Calu3 (cell line): Measurements from ENCODE around the gene MBNL1. TPM values are rescaled to one million over a fixed set of nuclear protein-coding genes. Genes with fewer than 3 reads are reported as not detected.

Experiments
- BruUV-seq: library from RNA; stranded (reverse); fragments of 400-500 nt; replicated peaks from 2 replicates; lab custom pipeline; 2021; lab: Mats Ljungman, UMichigan
- CTCF ChIA-PET: fragments of 300-600 bp; sonication (Branson Sonifier 250); formaldehyde crosslinking; loops from one replicate; lab custom pipeline; 2022; ENCODE audit warnings: antibody characterized with exemption; lab: Charles Lee
- DNase-seq: peaks from one replicate; pipeline ENCODE4 v3.0.0; 2022
- H3K27ac Mint-ChIP-seq: one replicate; pipeline ENCODE4 v1.8.0; 2022; ENCODE audit warnings: mixed read lengths; ENCODE audit not compliant: unreplicated experiment
- H3K27me3 Mint-ChIP-seq: one replicate; pipeline ENCODE4 v1.8.0; 2022; ENCODE audit warnings: mixed read lengths; ENCODE audit not compliant: unreplicated experiment
- H3K36me3 Mint-ChIP-seq: one replicate; pipeline ENCODE4 v1.8.0; 2022; ENCODE audit warnings: mild to moderate bottlenecking, moderate library complexity, mixed read lengths; ENCODE audit not compliant: insufficient read depth, unreplicated experiment
- H3K4me1 Mint-ChIP-seq: one replicate; pipeline ENCODE4 v1.8.0; 2022; ENCODE audit warnings: mild to moderate bottlenecking, low read depth, mixed read lengths; ENCODE audit not compliant: unreplicated experiment
- H3K4me3 Mint-ChIP-seq: one replicate; pipeline ENCODE4 v1.8.0; 2022; ENCODE audit warnings: mild to moderate bottlenecking, low read depth, moderate library complexity, mixed read lengths; ENCODE audit not compliant: unreplicated experiment
- H3K9me3 Mint-ChIP-seq: one replicate; pipeline ENCODE4 v1.8.0; 2022; ENCODE audit warnings: low read depth, mixed read lengths; ENCODE audit not compliant: unreplicated experiment
- CTCF ChIP-seq: fragments of 200-600 bp; IDR thresholded peaks from one replicate; pipeline ENCODE4 v1.8.0; 2022; ENCODE audit warnings: antibody characterized with exemption; ENCODE audit not compliant: unreplicated experiment
- intact Hi-C: fragments of 100-400 bp; cut with micrococcal nuclease; formaldehyde crosslinking; loops from one replicate; pipeline ENCODE4 v1.10.0; 2022; ENCODE audit not compliant: unreplicated experiment
- total RNA-seq: library from RNA; stranded (reverse); gene quantifications from 2 replicates; pipeline ENCODE4 v1.2.3, GENCODE V29; 2022

Gene MBNL1
- total RNA-seq, 1 experiment from 2014 or later: 183 TPM

GRCh38 chr3:152230370-152230769 is 38.4 kb upstream of the MBNL1 start:
- H3K36me3 Mint-ChIP-seq: no peaks in the 10 kb centered on the region
- no TSS peak for BruUV-seq
- peaks cover 7% of the 10 kb centered on the region for H3K4me1 Mint-ChIP-seq
- intact Hi-C loops: no loop called here
- no peak overlapping the region for H3K4me3 Mint-ChIP-seq
- no peaks in the 10 kb centered on the region for H3K27me3 Mint-ChIP-seq
- CTCF ChIA-PET: interaction anchor here (0.6 to 1.0 kb wide), 2 partner anchors 35 to 52 kb away, joined by 3 read pairs; no protein-coding TSS in a partner anchor
- DNase-seq: no peak
- TF ChIP-seq CTCF: no peak
- H3K9me3 Mint-ChIP-seq: no peaks in the 10 kb centered on the region
- no peak overlapping the region for H3K27ac Mint-ChIP-seq

- no TSS peak for BruUV-seq
- Mint-ChIP-seq H3K36me3 (no peaks in the 10 kb centered on the region), H3K4me1 (peaks cover 5% of the 10 kb centered on the region), H3K9me3 (no peaks in the 10 kb centered on the region), H3K4me3 (no peak overlapping the region), H3K27ac (no peak overlapping the region), H3K27me3 (no peaks in the 10 kb centered on the region)
- intact Hi-C loops: no loop called here
- CTCF ChIA-PET: no interaction called here
- no peak for DNase-seq
- no peak for TF ChIP-seq CTCF
Measured at GRCh38 chr3:152232001-152232400, 36.7 kb upstream of the MBNL1 start.

GRCh38 chr3:152232679-152233078 is 36.0 kb upstream of the MBNL1 start:
- H3K4me3 Mint-ChIP-seq: no peak overlapping the region
- intact Hi-C loops: no loop called here
- no peak for DNase-seq
- H3K27ac Mint-ChIP-seq: no peak overlapping the region
- CTCF ChIA-PET: interaction anchor here (0.7 kb wide), 1 partner anchor 48 kb away, joined by 3 read pairs; no protein-coding TSS in a partner anchor
- no peaks in the 10 kb centered on the region for H3K36me3 Mint-ChIP-seq
- no peaks in the 10 kb centered on the region for H3K27me3 Mint-ChIP-seq
- no peaks in the 10 kb centered on the region for H3K9me3 Mint-ChIP-seq
- TF ChIP-seq CTCF: no peak
- peaks cover 5% of the 10 kb centered on the region for H3K4me1 Mint-ChIP-seq
- BruUV-seq: no TSS peak

GRCh38 chr3:152234657-152235375 is 33.9 kb upstream of the MBNL1 start:
- H3K4me1 Mint-ChIP-seq: peaks cover 5% of the 10 kb centered on the region
- DNase-seq: no peak
- intact Hi-C loops: no loop called here
- H3K9me3 Mint-ChIP-seq: no peaks in the 10 kb centered on the region
- H3K4me3 Mint-ChIP-seq: no peak overlapping the region
- no peaks in the 10 kb centered on the region for H3K27me3 Mint-ChIP-seq
- no peak overlapping the region for H3K27ac Mint-ChIP-seq
- BruUV-seq: no TSS peak
- CTCF ChIA-PET: no interaction called here
- TF ChIP-seq CTCF: no peak
- no peaks in the 10 kb centered on the region for H3K36me3 Mint-ChIP-seq
